NK-92 (cell line): ENCODE data around the gene TMEM72.

ENCODE experiments used
- DNase-seq: peaks from one replicate; lab custom pipeline; 2025; ENCODE audit not compliant: unreplicated experiment; lab: John Stamatoyannopoulos, UW

The TMEM72 gene

GRCh38 chr10:44933451-44934321, 22.5 kb downstream of the TMEM72 start:
- DNase-seq: no peak

- DNase-seq: no peak
These were observed 23.5 kb downstream of the TMEM72 start for GRCh38 chr10:44934416-44935200.

GRCh38 chr10:44935201-44935965, 24.2 kb downstream of the TMEM72 start:
- DNase-seq: no peak

- no peak for DNase-seq
These were observed 24.8 kb downstream of the TMEM72 start for GRCh38 chr10:44935966-44936295.

- no peak for DNase-seq
These were observed 25.3 kb downstream of the TMEM72 start for GRCh38 chr10:44936314-44936975.

GRCh38 chr10:44937196-44938005, 26.3 kb downstream of the TMEM72 start:
- DNase-seq: no peak

- no peak for DNase-seq
These were observed 27.8 kb downstream of the TMEM72 start for GRCh38 chr10:44938956-44939355.

- no peak for DNase-seq
These were observed 28.7 kb downstream of the TMEM72 start for GRCh38 chr10:44939691-44940401.

GRCh38 chr10:44944354-44944753, 33.2 kb downstream of the TMEM72 start:
- no peak for DNase-seq

- no peak for DNase-seq
These were observed 35.1 kb downstream of the TMEM72 start for GRCh38 chr10:44946205-44946604.

GRCh38 chr10:44947371-44948152, 36.4 kb downstream of the TMEM72 start:
- DNase-seq: no peak

GRCh38 chr10:44948642-44949041, 37.5 kb downstream of the TMEM72 start:
- no peak for DNase-seq

GRCh38 chr10:44949127-44949802, 38.1 kb downstream of the TMEM72 start:
- no peak for DNase-seq

GRCh38 chr10:44949915-44950314, 38.8 kb downstream of the TMEM72 start:
- no peak for DNase-seq

GRCh38 chr10:44950326-44951225, 39.4 kb downstream of the TMEM72 start:
- DNase-seq: no peak

GRCh38 chr10:44951576-44952226, 40.6 kb downstream of the TMEM72 start:
- DNase-seq: no peak

GRCh38 chr10:44952779-44953231, 41.7 kb downstream of the TMEM72 start:
- DNase-seq: no peak
